H1 (cell line): Measurements from ENCODE around the gene NCOA5. TPM values are rescaled to one million over a fixed set of nuclear protein-coding genes. Genes with fewer than 3 reads are reported as not detected.

Experiments used
- ASH2L ChIP-seq: fragments of 200-600, 300-600 bp; sonication (generic); IDR thresholded peaks from one replicate; pipeline ENCODE4 v1.7.1; 2017; ENCODE audit warnings: low read length
- ATF3 ChIP-seq: IDR thresholded peaks from 2 replicates; pipeline ENCODE4 v1.6.1; 2011; ENCODE audit warnings: low read depth, mild to moderate bottlenecking, low read length; ENCODE audit not compliant: insufficient read depth
- CHD1 ChIP-seq: IDR thresholded peaks from 2 replicates; pipeline ENCODE4 v1.6.1; 2012; ENCODE audit warnings: low read depth, low read length, improper control_type of control experiment
- TBP ChIP-seq: IDR thresholded peaks from 2 replicates; pipeline ENCODE4 v1.6.1; 2011; ENCODE audit warnings: low read depth, low read length, improper control_type of control experiment
- polyA plus RNA-seq, 7 experiments: library from polyadenylated mRNA; depleted of rRNA in 3 of 7; stranded (reverse) in 5 of 7; unstranded in 2 of 7; fragments of >200 nt in 5 of 7; fragments of 200-250 nt in 2 of 7; gene quantifications; 1 replicate in 5 of 7; 2 replicates in 1 of 7; 4 replicates in 1 of 7; pipeline versions ENCODE4 v1.2.1 to v1.2.3, GENCODE V29; 2011 to 2013; ENCODE audit warnings: missing spikeins in 2 of 7, mixed read lengths in 2 of 7
- total RNA-seq: library from RNA; stranded (reverse); fragmentation: NEBNext Ultra II Directional; extraction: Animal tissue kit (Norgen Biotek cat#: 25700); gene quantifications from 2 replicates; pipeline ENCODE4 v1.2.1, GENCODE V29; 2021
- TF ChIP-seq, protein P1 (sequence below): fragments of 300-600 bp; sonication (generic); IDR thresholded peaks from 2 replicates; pipeline ENCODE4 v1.7.1; 2012; ENCODE audit warnings: low read length, moderate library complexity, mild to moderate bottlenecking, inconsistent platforms; ENCODE audit not compliant: insufficient replicate concordance
- TF ChIP-seq, protein P2 (sequence below), 3 experiments: IDR thresholded peaks; 1 replicate in 2 of 3; 2 replicates in 1 of 3; pipeline versions ENCODE4 v1.5.1 to v1.6.1; 2011; ENCODE audit warnings: low read length in 3 of 3, mild to moderate bottlenecking in 3 of 3, inconsistent platforms in 2 of 3, low read depth in 1 of 3, moderate library complexity in 1 of 3; ENCODE audit not compliant: insufficient read depth in 1 of 3; ENCODE audit errors: control extremely low read depth in 1 of 3

The NCOA5 gene
- total and polyA plus RNA-seq, 2 of the 8 experiments (the other 6 are each of a cell fraction or from before 2014, with no cell fraction given) = 20.4 to 29.0 TPM

DNA sequence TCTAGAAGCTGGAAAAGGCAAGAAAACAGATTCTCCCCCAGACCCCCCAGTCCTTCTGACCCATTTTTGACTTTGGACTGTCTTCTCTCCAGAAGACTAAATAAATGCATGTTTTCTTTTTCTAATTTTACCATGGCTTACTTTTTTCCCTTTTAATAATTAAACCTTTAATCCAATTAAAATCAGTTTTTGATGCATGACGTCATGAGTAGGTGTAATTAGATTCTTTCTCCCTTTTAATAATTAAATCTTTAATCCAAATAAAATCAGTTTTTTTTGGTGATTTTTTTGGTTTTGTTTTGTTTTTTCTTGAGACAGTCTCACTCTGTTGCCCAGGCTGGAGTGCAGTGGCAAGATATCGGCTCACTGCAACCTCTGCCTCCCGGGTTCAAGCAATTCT lies 13.2 kb upstream of the NCOA5 start (continued):
- TF ChIP-seq, protein P1, sequence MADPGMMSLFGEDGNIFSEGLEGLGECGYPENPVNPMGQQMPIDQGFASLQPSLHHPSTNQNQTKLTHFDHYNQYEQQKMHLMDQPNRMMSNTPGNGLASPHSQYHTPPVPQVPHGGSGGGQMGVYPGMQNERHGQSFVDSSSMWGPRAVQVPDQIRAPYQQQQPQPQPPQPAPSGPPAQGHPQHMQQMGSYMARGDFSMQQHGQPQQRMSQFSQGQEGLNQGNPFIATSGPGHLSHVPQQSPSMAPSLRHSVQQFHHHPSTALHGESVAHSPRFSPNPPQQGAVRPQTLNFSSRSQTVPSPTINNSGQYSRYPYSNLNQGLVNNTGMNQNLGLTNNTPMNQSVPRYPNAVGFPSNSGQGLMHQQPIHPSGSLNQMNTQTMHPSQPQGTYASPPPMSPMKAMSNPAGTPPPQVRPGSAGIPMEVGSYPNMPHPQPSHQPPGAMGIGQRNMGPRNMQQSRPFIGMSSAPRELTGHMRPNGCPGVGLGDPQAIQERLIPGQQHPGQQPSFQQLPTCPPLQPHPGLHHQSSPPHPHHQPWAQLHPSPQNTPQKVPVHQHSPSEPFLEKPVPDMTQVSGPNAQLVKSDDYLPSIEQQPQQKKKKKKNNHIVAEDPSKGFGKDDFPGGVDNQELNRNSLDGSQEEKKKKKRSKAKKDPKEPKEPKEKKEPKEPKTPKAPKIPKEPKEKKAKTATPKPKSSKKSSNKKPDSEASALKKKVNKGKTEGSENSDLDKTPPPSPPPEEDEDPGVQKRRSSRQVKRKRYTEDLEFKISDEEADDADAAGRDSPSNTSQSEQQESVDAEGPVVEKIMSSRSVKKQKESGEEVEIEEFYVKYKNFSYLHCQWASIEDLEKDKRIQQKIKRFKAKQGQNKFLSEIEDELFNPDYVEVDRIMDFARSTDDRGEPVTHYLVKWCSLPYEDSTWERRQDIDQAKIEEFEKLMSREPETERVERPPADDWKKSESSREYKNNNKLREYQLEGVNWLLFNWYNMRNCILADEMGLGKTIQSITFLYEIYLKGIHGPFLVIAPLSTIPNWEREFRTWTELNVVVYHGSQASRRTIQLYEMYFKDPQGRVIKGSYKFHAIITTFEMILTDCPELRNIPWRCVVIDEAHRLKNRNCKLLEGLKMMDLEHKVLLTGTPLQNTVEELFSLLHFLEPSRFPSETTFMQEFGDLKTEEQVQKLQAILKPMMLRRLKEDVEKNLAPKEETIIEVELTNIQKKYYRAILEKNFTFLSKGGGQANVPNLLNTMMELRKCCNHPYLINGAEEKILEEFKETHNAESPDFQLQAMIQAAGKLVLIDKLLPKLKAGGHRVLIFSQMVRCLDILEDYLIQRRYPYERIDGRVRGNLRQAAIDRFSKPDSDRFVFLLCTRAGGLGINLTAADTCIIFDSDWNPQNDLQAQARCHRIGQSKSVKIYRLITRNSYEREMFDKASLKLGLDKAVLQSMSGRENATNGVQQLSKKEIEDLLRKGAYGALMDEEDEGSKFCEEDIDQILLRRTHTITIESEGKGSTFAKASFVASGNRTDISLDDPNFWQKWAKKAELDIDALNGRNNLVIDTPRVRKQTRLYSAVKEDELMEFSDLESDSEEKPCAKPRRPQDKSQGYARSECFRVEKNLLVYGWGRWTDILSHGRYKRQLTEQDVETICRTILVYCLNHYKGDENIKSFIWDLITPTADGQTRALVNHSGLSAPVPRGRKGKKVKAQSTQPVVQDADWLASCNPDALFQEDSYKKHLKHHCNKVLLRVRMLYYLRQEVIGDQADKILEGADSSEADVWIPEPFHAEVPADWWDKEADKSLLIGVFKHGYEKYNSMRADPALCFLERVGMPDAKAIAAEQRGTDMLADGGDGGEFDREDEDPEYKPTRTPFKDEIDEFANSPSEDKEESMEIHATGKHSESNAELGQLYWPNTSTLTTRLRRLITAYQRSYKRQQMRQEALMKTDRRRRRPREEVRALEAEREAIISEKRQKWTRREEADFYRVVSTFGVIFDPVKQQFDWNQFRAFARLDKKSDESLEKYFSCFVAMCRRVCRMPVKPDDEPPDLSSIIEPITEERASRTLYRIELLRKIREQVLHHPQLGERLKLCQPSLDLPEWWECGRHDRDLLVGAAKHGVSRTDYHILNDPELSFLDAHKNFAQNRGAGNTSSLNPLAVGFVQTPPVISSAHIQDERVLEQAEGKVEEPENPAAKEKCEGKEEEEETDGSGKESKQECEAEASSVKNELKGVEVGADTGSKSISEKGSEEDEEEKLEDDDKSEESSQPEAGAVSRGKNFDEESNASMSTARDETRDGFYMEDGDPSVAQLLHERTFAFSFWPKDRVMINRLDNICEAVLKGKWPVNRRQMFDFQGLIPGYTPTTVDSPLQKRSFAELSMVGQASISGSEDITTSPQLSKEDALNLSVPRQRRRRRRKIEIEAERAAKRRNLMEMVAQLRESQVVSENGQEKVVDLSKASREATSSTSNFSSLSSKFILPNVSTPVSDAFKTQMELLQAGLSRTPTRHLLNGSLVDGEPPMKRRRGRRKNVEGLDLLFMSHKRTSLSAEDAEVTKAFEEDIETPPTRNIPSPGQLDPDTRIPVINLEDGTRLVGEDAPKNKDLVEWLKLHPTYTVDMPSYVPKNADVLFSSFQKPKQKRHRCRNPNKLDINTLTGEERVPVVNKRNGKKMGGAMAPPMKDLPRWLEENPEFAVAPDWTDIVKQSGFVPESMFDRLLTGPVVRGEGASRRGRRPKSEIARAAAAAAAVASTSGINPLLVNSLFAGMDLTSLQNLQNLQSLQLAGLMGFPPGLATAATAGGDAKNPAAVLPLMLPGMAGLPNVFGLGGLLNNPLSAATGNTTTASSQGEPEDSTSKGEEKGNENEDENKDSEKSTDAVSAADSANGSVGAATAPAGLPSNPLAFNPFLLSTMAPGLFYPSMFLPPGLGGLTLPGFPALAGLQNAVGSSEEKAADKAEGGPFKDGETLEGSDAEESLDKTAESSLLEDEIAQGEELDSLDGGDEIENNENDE = no peak
- no peak for TF ChIP-seq ASH2L
- TF ChIP-seq, protein P2, sequence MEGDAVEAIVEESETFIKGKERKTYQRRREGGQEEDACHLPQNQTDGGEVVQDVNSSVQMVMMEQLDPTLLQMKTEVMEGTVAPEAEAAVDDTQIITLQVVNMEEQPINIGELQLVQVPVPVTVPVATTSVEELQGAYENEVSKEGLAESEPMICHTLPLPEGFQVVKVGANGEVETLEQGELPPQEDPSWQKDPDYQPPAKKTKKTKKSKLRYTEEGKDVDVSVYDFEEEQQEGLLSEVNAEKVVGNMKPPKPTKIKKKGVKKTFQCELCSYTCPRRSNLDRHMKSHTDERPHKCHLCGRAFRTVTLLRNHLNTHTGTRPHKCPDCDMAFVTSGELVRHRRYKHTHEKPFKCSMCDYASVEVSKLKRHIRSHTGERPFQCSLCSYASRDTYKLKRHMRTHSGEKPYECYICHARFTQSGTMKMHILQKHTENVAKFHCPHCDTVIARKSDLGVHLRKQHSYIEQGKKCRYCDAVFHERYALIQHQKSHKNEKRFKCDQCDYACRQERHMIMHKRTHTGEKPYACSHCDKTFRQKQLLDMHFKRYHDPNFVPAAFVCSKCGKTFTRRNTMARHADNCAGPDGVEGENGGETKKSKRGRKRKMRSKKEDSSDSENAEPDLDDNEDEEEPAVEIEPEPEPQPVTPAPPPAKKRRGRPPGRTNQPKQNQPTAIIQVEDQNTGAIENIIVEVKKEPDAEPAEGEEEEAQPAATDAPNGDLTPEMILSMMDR (IDR thresholded peaks at IDR 0.05; ENCODE audit: control extremely low read depth in 1 of 3, insufficient read depth in 1 of 3, low read depth in 1 of 3, low read length in 3 of 3) = no peak
- no peak for TF ChIP-seq TBP
- no peak for TF ChIP-seq CHD1
- TF ChIP-seq ATF3 = no peak
- TF ChIP-seq, all 59 proteins: peak for 0
